Karpas-422 (cell line): ENCODE data around the gene GBGT1. TPM values are rescaled to one million over a fixed set of nuclear protein-coding genes. Genes with fewer than 3 reads are reported as not detected.
"Not testable (repeated sequence)": the region's sequence is repeated elsewhere in the genome, so short reads cannot be mapped to it uniquely, and the experiment has no call there.

Experiments
- DNase-seq: peaks from one replicate; pipeline ENCODE4 v3.0.0-alpha.2; 2015
- H2AFZ ChIP-seq: fragments of 200-600 bp; sonication (generic); 2 replicates; pipeline ENCODE4 v1.6.1; 2014; ENCODE audit warnings: antibody characterized with exemption, low read length, mixed read lengths
- H3K27ac ChIP-seq: fragments of 200-600 bp; sonication (generic); 2 replicates; pipeline ENCODE4 v1.5.1; 2014; ENCODE audit warnings: mild to moderate bottlenecking, low read length, moderate library complexity
- H3K27me3 ChIP-seq: fragments of 200-600 bp; sonication (generic); 2 replicates; pipeline ENCODE4 v1.6.1; 2014; ENCODE audit warnings: low read length, mixed read lengths
- H3K36me3 ChIP-seq: fragments of 200-600 bp; sonication (generic); 2 replicates; pipeline ENCODE4 v1.6.1; 2014; ENCODE audit warnings: low read length, mixed read lengths; ENCODE audit not compliant: insufficient read depth
- H3K4me1 ChIP-seq: fragments of 200-600 bp; sonication (generic); 2 replicates; pipeline ENCODE4 v1.6.1; 2014; ENCODE audit warnings: mild to moderate bottlenecking, low read length, mixed read lengths
- H3K4me2 ChIP-seq: fragments of 200-600 bp; sonication (generic); 2 replicates; pipeline ENCODE4 v1.6.1; 2014; ENCODE audit warnings: low read length, low read depth, mild to moderate bottlenecking; ENCODE audit not compliant: poor library complexity, severe bottlenecking
- H3K4me3 ChIP-seq: fragments of 200-600 bp; sonication (generic); 2 replicates; pipeline ENCODE4 v1.5.1; 2014; ENCODE audit warnings: mild to moderate bottlenecking, antibody characterized with exemption, low read length, mixed read lengths
- H3K79me2 ChIP-seq: fragments of 200-600 bp; sonication (generic); 2 replicates; pipeline ENCODE4 v1.6.1; 2014; ENCODE audit warnings: mild to moderate bottlenecking, low read length, mixed read lengths
- H3K9ac ChIP-seq: fragments of 200-600 bp; sonication (generic); 2 replicates; pipeline ENCODE4 v1.6.0; 2014; ENCODE audit warnings: low read length
- H3K9me2 ChIP-seq: fragments of 200-600 bp; sonication (generic), shearing (Covaris generic); replicated peaks from 2 replicates; pipeline ENCODE4 v1.6.0; 2014; ENCODE audit warnings: mild to moderate bottlenecking, low read length, moderate library complexity; ENCODE audit not compliant: insufficient read depth
- H3K9me3 ChIP-seq: fragments of 300-700, 200-600 bp; sonication (generic); 2 replicates; pipeline ENCODE4 v1.6.1; 2014; ENCODE audit warnings: low read length, mixed read lengths
- H4K20me1 ChIP-seq: fragments of 200-600 bp; sonication (generic); 2 replicates; pipeline ENCODE4 v1.6.1; 2014; ENCODE audit warnings: mild to moderate bottlenecking, antibody characterized with exemption, low read length, low read depth; ENCODE audit not compliant: insufficient read depth
- total RNA-seq: library from RNA; depleted of rRNA; stranded (reverse); fragments of >200 nt; shearing (Covaris generic); gene quantifications from 2 replicates; pipeline ENCODE4 v1.2.3, GENCODE V29; 2014; ENCODE audit warnings: low replicate concordance

GBGT1 gene
- total RNA-seq, 1 experiment from 2014 or later, result 5.2 TPM

- Histone ChIP-seq H3K4me3 (peak overlapping the region; percentile 61), H2AFZ (0 out of 2 replicates have a peak overlapping the region, but pooled peaks have one; percentile 13), H3K9me2 (no peaks in the 10 kb centered on the region), H3K4me1 (peaks cover 39% of the 10 kb centered on the region), H3K36me3 (no peaks in the 10 kb centered on the region), H4K20me1 (no peaks in the 10 kb centered on the region), H3K9me3 (no peaks in the 10 kb centered on the region), H3K79me2 (no peaks in the 10 kb centered on the region), H3K27me3 (no peaks in the 10 kb centered on the region), H3K9ac (peak overlapping the region; percentile 71), H3K4me2 (peak overlapping the region; percentile 70), H3K27ac (peak overlapping the region; percentile 98)
- DNase-seq, result peak; percentile 98
Measured at GRCh38 chr9:133171161-133171961, 7.6 kb upstream of the GBGT1 start.

- H3K9ac ChIP-seq, result peak overlapping the region; percentile 71
- peaks cover 39% of the 10 kb centered on the region for H3K4me1 ChIP-seq
- H3K4me3 ChIP-seq, result peak overlapping the region; percentile 61
- peak overlapping the region; percentile 98 for H3K27ac ChIP-seq
- H3K27me3 ChIP-seq, result no peaks in the 10 kb centered on the region
- no peaks in the 10 kb centered on the region for H3K9me3 ChIP-seq
- no peaks in the 10 kb centered on the region for H3K79me2 ChIP-seq
- DNase-seq, result no peak
- H3K4me2 ChIP-seq, result peak overlapping the region; percentile 70
- no peak overlapping the region for H2AFZ ChIP-seq
- no peaks in the 10 kb centered on the region for H4K20me1 ChIP-seq
- no peaks in the 10 kb centered on the region for H3K36me3 ChIP-seq
- no peaks in the 10 kb centered on the region for H3K9me2 ChIP-seq
Measured at GRCh38 chr9:133170716-133171115, 7.0 kb upstream of the GBGT1 start.

- H3K27me3 ChIP-seq, H3K4me2 ChIP-seq, H3K4me3 ChIP-seq, H3K9me2 ChIP-seq, H3K27ac ChIP-seq, DNase-seq, H3K9me3 ChIP-seq, H2AFZ ChIP-seq, H3K79me2 ChIP-seq, H3K36me3 ChIP-seq, H4K20me1 ChIP-seq, H3K9ac ChIP-seq: not testable (repeated sequence)
- H3K4me1 ChIP-seq, result peaks cover 39% of the 10 kb centered on the region
Measured at GRCh38 chr9:133169687-133170086, 6.0 kb upstream of the GBGT1 start.

DNA sequence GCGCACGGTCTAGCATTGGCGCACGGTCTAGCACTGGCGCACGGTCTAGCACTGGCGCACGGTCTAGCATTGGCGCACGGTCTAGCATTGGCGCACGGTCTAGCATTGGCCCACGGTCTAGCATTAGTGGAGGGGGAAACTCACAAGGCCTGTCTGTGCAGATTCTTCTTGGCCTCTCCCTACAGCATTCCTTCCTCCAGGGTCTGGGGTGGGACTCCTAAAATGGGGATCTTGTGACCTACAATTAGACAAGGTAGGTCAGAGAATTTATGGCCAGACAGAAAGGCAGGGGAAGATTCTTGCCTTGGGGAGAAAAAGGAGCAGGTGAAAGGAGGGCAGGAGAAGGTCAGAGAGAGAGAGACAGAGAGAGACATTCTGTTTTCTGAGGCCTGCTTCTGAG is 5.4 kb upstream of the GBGT1 start:
- peaks cover 42% of the 10 kb centered on the region for H3K4me1 ChIP-seq
- H3K9me2 ChIP-seq, result no peaks in the 10 kb centered on the region
- H3K36me3 ChIP-seq, result no peaks in the 10 kb centered on the region
- H3K27me3 ChIP-seq, result no peaks in the 10 kb centered on the region
- H3K27ac ChIP-seq, result no peak overlapping the region
- H3K4me2 ChIP-seq, result no peak overlapping the region
- no peak overlapping the region for H3K9ac ChIP-seq
- H4K20me1 ChIP-seq, result no peaks in the 10 kb centered on the region
- H3K9me3 ChIP-seq, result no peaks in the 10 kb centered on the region
- H2AFZ ChIP-seq, result no peak overlapping the region
- H3K4me3 ChIP-seq, result no peak overlapping the region
- H3K79me2 ChIP-seq, result no peaks in the 10 kb centered on the region
- DNase-seq, result no peak

GRCh38 chr9:133168432-133168831 is 4.7 kb upstream of the GBGT1 start:
- H3K27ac ChIP-seq, result no peak overlapping the region
- no peaks in the 10 kb centered on the region for H4K20me1 ChIP-seq
- DNase-seq, result no peak
- H3K27me3 ChIP-seq, result no peaks in the 10 kb centered on the region
- H3K9me3 ChIP-seq, result no peaks in the 10 kb centered on the region
- H3K4me1 ChIP-seq, result peaks cover 47% of the 10 kb centered on the region
- H2AFZ ChIP-seq, result no peak overlapping the region
- no peaks in the 10 kb centered on the region for H3K9me2 ChIP-seq
- no peaks in the 10 kb centered on the region for H3K36me3 ChIP-seq
- no peak overlapping the region for H3K4me2 ChIP-seq
- H3K4me3 ChIP-seq, result no peak overlapping the region
- H3K79me2 ChIP-seq, result no peaks in the 10 kb centered on the region
- H3K9ac ChIP-seq, result no peak overlapping the region

DNA sequence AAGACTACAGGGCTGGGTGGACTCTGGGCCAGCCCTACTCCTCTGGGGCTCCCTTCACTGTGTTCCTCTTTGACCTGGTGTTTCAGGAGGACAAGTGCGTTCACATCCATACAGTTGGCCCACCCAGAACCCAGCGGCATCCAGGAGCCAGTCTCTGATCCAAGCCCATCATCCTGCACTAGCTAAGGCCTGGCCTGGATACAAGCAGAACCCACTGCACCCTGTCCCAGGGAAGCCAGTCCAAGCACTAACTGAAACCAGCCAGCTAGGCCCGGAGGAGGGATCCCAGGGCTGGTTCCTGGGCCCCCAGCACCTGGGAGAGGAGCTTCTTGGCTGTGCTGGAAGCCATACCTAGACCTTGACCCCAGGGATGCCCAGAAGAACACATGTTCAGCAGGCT is 4.1 kb upstream of the GBGT1 start:
- H3K27ac ChIP-seq, result no peak overlapping the region
- H4K20me1 ChIP-seq, result no peaks in the 10 kb centered on the region
- H2AFZ ChIP-seq, result no peak overlapping the region
- no peaks in the 10 kb centered on the region for H3K27me3 ChIP-seq
- no peaks in the 10 kb centered on the region for H3K9me3 ChIP-seq
- no peaks in the 10 kb centered on the region for H3K36me3 ChIP-seq
- no peak overlapping the region for H3K4me2 ChIP-seq
- no peaks in the 10 kb centered on the region for H3K79me2 ChIP-seq
- no peak overlapping the region for H3K9ac ChIP-seq
- H3K4me1 ChIP-seq, result peaks cover 44% of the 10 kb centered on the region
- no peaks in the 10 kb centered on the region for H3K9me2 ChIP-seq
- DNase-seq, result no peak
- no peak overlapping the region for H3K4me3 ChIP-seq

DNA sequence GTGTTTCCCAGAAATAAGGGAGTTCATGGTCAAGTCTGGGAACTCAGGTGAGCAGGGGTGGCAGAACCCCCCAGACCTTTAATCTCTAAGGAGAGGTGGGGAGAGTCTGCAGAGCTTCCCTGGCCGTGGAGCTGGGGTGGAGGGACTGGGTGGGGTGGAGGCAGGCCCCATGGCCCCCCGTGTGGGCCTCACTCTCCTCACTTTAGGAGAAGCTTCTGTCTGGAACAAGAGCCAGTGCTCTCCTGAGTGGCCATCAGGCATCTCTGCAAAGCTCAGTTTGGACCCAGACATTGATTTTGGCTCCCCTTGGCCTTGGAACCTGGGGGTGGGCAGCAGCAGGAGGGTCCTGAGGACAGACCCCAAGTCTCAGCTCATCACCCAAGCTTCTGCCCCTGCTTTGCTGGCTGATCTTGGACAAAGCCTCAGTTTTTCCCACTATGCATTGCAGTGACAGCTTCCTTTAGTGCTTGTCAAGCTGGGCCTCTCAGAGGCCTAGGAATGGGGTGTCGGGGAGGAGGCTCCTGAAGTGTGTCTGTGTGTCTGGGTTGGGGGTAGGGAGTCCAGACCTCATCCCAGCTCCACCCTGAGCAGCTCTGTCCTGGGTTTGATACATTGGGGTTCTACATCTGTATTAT is 3.5 kb upstream of the GBGT1 start:
- Histone ChIP-seq H3K9me2 (no peaks in the 10 kb centered on the region), H3K4me2 (no peak overlapping the region), H3K9ac (no peak overlapping the region), H3K27me3 (no peaks in the 10 kb centered on the region), H4K20me1 (no peaks in the 10 kb centered on the region), H3K27ac (no peak overlapping the region), H3K4me1 (peaks cover 39% of the 10 kb centered on the region), H3K4me3 (no peak overlapping the region), H3K79me2 (no peaks in the 10 kb centered on the region), H3K36me3 (no peaks in the 10 kb centered on the region), H3K9me3 (no peaks in the 10 kb centered on the region), H2AFZ (no peak overlapping the region)
- no peak for DNase-seq

GRCh38 chr9:133166392-133166791 is 2.7 kb upstream of the GBGT1 start:
- H3K27ac ChIP-seq, result no peak overlapping the region
- no peak for DNase-seq
- no peaks in the 10 kb centered on the region for H4K20me1 ChIP-seq
- no peaks in the 10 kb centered on the region for H3K36me3 ChIP-seq
- H2AFZ ChIP-seq, result no peak overlapping the region
- H3K9me2 ChIP-seq, result no peaks in the 10 kb centered on the region
- peaks cover 32% of the 10 kb centered on the region for H3K4me1 ChIP-seq
- no peaks in the 10 kb centered on the region for H3K27me3 ChIP-seq
- H3K79me2 ChIP-seq, result no peaks in the 10 kb centered on the region
- H3K4me2 ChIP-seq, result no peak overlapping the region
- H3K9me3 ChIP-seq, result no peaks in the 10 kb centered on the region
- H3K4me3 ChIP-seq, result no peak overlapping the region
- no peak overlapping the region for H3K9ac ChIP-seq
